Airway epithelial cell (primary cell): ENCODE results near the gene SLAMF9. TPM values are rescaled to one million over a fixed set of nuclear protein-coding genes. Genes with fewer than 3 reads are reported as not detected.

ENCODE experiments used
- total RNA-seq: library from RNA; depleted of rRNA; stranded (reverse); fragments of >200 nt; gene quantifications from 2 replicates; pipeline ENCODE4 v1.2.3, GENCODE V29; 2015

The SLAMF9 gene
- total RNA-seq, result 32.0 and 35.2 TPM in 2 replicates

DNA sequence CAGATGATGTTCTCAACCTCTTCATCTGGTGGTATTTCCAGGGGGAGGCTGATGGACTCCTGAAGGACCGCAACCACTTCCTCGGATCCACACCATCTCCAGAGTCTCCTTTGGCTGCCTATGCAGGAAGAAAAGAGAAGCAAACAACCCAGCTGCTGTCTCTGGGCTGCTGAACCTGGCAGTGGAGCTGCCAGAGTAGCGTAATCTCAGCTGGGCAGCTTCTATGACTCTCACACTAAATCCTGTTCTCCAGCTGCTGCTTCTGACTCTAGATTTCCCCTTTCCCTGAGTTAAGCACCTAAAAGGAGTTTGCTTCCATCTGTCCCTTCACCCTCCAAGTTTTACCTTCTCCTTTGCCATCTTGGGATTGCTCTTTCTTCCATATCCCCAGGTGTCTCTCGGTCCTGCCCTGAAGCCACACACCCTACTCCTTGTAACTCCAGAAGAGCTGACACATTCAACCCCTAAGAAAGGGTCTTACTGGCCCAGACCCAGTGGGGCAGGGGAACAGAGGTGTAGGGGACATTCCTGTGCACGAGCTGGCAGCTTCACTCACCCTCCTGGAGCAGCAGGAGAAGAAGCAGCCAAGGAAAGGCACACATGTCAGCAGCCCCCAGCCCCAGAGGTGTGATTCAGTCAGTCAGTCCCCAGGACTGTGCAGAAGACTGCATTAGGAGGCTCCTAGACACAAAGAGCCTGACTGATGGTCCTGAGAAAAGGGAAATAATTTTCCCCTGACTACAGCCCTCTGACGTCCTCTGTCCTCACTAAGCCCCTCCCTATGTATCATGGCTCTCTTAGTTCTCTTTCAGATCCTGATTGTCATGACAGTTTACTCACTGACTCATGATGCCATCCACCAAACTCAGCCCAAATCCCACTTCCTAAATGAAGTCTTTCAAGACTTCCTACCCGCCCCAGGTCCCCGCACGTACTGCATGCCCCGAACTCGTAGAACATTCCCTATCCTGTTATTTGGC is at the start of gene SLAMF9:
TSS of gene SLAMF9 (minus strand) at position 702 of the 980 bp plus-strand sequence. CDS start at position 602, 100 bp downstream.

DNA sequence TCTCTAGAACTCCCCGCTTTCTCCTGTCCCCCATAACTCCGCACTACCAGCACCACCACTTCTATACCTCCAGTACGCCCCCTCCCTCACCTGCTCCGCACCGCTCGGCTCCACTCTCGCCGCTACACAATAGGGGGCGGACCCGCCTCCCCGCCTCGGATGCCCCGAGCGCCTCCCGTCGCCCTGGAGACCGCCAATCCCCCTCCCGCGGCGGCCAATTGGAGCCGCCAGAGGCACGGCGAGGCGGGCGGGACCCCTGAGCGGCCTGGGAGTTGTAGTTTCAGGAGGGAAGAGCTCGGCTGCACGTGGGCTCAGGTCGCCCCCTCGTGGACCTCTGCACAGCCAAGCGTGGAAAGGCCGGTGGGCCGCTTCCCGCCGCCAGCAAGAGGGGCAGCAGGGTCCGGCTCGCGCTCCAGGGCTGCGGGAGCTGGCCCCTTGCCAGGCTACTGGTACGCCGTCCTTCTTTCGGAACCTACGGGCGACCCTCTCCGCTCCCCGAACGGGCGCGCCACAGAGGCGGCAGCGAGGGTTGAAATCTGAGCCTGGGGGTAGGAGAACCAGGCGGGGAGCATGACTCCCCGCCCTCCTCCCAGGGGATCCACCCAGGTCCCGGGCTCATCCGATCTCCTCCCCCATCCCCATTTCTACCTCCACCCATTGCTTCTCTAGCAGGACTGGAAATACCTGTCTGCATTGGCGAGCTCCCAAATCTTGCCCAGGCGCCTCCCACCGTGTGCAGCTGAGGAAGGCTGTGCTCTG is 8.4 kb downstream of the SLAMF9 start, which contains the start of gene IGSF9:
TSS of gene IGSF9 (minus strand) at position 131 of the 759 bp plus-strand sequence. CDS start 2,159 bp downstream, outside the sequence.

GRCh38 chr1:159924791-159925718 is 29.0 kb downstream of the SLAMF9 start, which contains the start of gene TAGLN2:
Gene TAGLN2, minus strand, starts transcription at chr1:159925507. Its CDS starts 4,998 bp downstream, at chr1:159920509.

Other genes starting within 250 kb of the SLAMF9 start
- not detected in 2 replicates for gene CRP, start 239.6 kb downstream of the SLAMF9 start, total RNA-seq
- 42.0 and 75.6 TPM in 2 replicates for gene DUSP23, start 173.3 kb downstream of the SLAMF9 start, total RNA-seq
- not detected in 2 replicates for gene FCRL6, start 151.9 kb downstream of the SLAMF9 start, total RNA-seq
- not detected in 2 replicates for gene SLAMF8, start 127.4 kb downstream of the SLAMF9 start, total RNA-seq
- gene VSIG8, start 91.6 kb downstream of the SLAMF9 start, total RNA-seq, result 0.05 and 0.21 TPM in 2 replicates
- gene CFAP45, start 54.1 kb downstream of the SLAMF9 start, total RNA-seq, result 0.09 and 0.49 TPM in 2 replicates
- gene TAGLN2, start 28.7 kb downstream of the SLAMF9 start, total RNA-seq, result 816 and 871 TPM in 2 replicates
- 42.0 and 44.1 TPM in 2 replicates for gene IGSF9, start 8.6 kb downstream of the SLAMF9 start, total RNA-seq
- 2.2 and 2.3 TPM in 2 replicates for gene PIGM, start 77.8 kb upstream of the SLAMF9 start, total RNA-seq
- gene KCNJ10, start 115.9 kb upstream of the SLAMF9 start, total RNA-seq, result not detected in 2 replicates
- gene KCNJ9, start 127.3 kb upstream of the SLAMF9 start, total RNA-seq, result not detected in 2 replicates
- gene IGSF8, start 144.4 kb upstream of the SLAMF9 start, total RNA-seq, result 23.9 and 28.6 TPM in 2 replicates
- gene ATP1A2, start 161.5 kb upstream of the SLAMF9 start, total RNA-seq, result not detected in 2 replicates
- not detected in 2 replicates for gene ATP1A4, start 197.4 kb upstream of the SLAMF9 start, total RNA-seq
- not detected in 2 replicates for gene CASQ1, start 236.3 kb upstream of the SLAMF9 start, total RNA-seq